ENCODE results near the gene MAPK4. TPM values are rescaled to one million over a fixed set of nuclear protein-coding genes. Genes with fewer than 3 reads are reported as not detected.

Gene MAPK4
- total RNA-seq, 8 experiments from 2014 or later = 0.46 to 13.1 (median 10.6) TPM

DNA sequence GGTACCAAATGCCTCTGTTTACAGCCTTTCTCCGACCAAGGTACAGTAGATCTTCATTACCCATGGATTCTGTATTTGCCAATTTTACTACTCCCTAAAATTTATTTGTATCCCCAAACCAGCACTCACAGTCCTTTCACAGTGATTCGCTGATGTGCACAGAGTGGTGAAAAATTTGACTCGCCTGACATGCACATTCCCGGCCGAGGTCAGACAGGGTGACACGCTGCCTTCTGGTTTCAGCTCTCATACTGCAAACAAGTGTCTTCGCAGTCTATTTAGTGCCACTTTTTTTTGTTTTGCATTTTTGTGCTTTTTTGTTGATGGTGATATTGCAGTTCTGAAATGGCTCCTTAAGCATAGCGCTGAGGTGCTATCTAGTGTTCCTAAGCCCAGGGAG is 71.0 kb downstream of the MAPK4 start:
- no peak for ATAC-seq (replicated peaks in 6 of 8)
- no peak overlapping the region for H3K4me3 ChIP-seq
- H3K4me1 ChIP-seq (replicated peaks in 1 of 2) = peaks cover 0 to 5% of the 10 kb centered on the region in 2 donors
- in situ Hi-C loops (cut with MboI; ENCODE audit: low pct_unique_long_range_greater_than_20kb in 2 of 9, low sequenced_read_pairs in 9 of 9, unreplicated experiment in 9 of 9) = loop anchor here in 1 of 9 experiments (25.0 kb wide), 1 partner anchor 106 kb away; no protein-coding TSS in a partner anchor
- H3K27ac ChIP-seq = no peak overlapping the region
- WGBS, 10 experiments = 62 to 100% (median 93%) methylated on average over 3 to 8 of the region's 8 CpGs; no CpG with 5 or more reads in 3 of the 10 experiments

DNA sequence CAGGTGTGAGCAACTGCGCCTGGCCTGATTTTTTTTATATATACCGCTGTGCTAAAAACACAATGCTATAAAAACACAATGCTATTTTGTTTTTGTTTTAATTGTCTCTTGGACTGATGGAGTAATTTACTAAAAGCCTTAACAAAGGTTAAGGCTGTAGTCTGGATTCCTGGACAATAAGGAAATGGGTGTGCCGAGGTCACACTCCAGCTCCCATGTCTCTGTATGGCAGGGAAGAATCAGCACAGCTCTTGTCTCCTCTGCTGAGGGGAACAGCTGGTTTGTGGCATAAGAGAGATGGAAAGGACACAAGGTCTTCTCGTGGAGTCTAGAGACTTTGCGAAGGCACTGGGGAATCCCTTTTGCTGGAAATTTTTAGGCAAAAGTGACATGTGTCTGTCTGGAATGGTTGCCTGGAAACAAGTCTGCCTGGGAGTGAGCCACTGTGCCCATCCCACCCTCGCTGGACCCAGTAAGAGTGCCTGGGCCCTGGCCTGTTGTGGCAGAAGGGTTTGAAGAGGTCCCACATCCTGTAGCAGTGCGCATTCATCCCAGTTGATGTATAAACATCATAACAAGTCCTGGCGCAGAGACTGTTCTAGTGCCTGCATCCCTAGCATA is 73.1 kb downstream of the MAPK4 start:
- in situ Hi-C loops (cut with MboI; ENCODE audit: low pct_unique_long_range_greater_than_20kb in 2 of 9, low sequenced_read_pairs in 9 of 9, unreplicated experiment in 9 of 9) = loop anchor here in 1 of 9 experiments (25.0 kb wide), 1 partner anchor 104 kb away; no protein-coding TSS in a partner anchor
- H3K4me3 ChIP-seq = no peak overlapping the region
- no peak for ATAC-seq (replicated peaks in 6 of 8)
- 0 to 100% (median 70%) methylated on average over 1 to 6 of the region's 8 CpGs; no CpG with 5 or more reads in 1 of the 10 experiments for WGBS, 10 experiments
- H3K4me1 ChIP-seq (replicated peaks in 1 of 2) = peaks cover 0 to 5% of the 10 kb centered on the region in 2 donors
- no peak overlapping the region for H3K27ac ChIP-seq

DNA sequence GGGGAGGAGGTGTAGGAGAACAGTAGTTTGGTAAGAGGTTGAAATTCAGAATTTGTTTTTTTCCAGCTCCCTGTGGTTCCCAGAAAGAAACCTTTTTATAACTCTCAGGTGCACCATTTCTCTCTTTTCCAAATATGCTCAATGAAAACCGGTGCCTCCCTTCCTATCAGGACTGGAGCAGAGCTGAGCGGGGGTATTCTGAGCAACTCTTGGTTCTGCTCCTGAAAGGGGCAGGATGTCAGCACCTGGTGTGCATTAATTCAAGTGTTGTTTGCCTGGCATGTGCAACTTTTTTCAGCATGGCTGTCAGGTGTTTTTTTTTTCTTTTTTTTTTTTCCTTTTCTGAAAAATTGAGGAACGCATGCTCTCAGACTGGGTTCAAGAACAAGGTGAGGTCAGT is 74.1 kb downstream of the MAPK4 start:
- Histone ChIP-seq H3K4me3 (no peak overlapping the region), H3K27ac (no peak overlapping the region), H3K4me1 (replicated peaks in 1 of 2) (peaks cover 0 to under 1% of the 10 kb centered on the region in 2 donors)
- no peak for ATAC-seq (replicated peaks in 6 of 8)
- WGBS, 10 experiments = 33 to 100% (median 85%) methylated on average over 1 to 3 of the region's 3 CpGs; no CpG with 5 or more reads in 2 of the 10 experiments
- in situ Hi-C loops (cut with MboI; ENCODE audit: low pct_unique_long_range_greater_than_20kb in 2 of 9, low sequenced_read_pairs in 9 of 9, unreplicated experiment in 9 of 9) = loop anchor here in 1 of 9 experiments (25.0 kb wide), 1 partner anchor 103 kb away; no protein-coding TSS in a partner anchor

DNA sequence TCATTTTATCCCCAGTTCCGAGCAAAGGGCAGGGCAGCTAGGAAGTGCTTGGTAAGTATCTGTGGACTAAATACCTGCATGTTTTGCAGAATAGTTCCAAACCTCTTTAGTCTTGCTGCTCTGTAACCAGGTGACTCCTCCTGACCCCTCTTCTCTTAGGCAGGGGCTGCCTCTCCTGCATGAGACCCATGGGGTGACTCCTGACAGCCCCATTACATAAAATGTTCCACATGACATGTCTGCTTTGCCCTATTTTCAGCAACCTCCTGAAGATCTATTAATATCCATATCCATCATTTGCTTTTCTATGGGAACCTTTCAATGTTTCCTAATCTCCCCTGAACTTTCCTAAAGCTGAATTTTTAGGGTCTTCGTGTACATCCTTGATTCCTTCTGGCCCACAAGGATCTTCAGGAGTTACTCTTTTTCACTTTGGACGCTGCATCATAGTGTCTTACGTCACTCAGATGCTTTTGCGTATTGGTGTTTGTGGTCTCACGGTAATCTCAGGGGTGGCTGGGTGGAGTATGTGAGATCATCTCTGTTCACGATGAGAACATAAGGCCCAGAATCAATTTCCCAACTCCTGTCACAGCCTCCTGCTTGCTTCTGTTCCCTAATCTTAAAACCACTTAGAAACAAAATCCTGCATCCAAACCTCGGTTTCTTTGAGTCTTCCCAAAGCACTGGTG is 76.6 kb downstream of the MAPK4 start:
- in situ Hi-C loops (cut with MboI; ENCODE audit: low pct_unique_long_range_greater_than_20kb in 2 of 9, low sequenced_read_pairs in 9 of 9, unreplicated experiment in 9 of 9) = loop anchor here in 1 of 9 experiments (25.0 kb wide), 1 partner anchor 101 kb away; no protein-coding TSS in a partner anchor
- Histone ChIP-seq H3K4me3 (no peak overlapping the region), H3K4me1 (replicated peaks in 1 of 2) (no peaks in the 10 kb centered on the region), H3K27ac (no peak overlapping the region)
- 16 to 96% (median 79%) methylated on average over 1 to 7 of the region's 8 CpGs for WGBS, 10 experiments
- ATAC-seq (replicated peaks in 6 of 8) = peak in 1 of 8 experiments; percentile 7

DNA sequence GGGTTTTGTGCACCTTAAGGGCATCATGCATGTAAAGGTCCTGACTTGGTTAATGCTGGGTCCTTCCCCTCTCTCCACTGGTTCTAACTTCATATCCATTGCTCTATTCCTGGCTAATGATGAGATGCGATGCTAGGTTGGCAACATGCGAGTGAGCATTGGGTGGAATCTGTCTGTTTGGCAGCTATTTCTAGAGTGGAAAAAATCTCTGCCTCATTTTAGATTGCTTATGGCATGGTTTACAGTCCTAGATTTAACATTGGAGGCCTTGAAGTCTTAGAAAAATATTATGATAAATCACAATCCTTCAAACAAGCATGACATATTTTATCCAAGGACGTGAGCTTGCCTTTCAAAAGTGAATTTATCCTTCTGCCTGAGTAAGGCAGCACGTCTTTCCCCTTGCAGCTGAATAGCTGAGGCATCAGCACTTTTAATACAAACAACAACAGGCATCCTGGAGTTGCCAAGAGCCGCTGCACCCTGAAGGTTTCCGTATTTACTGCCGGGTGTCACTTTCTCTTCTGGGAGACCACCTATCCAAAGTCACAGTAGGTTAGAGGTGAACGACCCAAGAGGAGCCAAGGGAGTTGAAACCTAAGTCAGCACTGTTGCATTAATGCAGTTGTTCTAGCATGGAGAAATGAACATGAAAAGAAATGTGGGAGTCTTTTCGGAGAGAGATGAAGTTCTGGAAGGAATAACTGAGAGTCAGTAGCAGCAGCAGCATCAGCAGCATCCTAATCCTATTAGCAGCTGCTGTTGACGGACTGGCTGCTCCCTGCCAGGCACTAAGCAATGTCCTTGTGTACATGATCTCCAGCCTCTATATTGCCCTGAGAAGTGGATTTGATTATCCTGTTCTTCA is 78.4 kb downstream of the MAPK4 start:
- peak in 1 of 8 experiments; percentile 24 for ATAC-seq (replicated peaks in 6 of 8)
- Histone ChIP-seq H3K4me3 (no peak overlapping the region), H3K4me1 (replicated peaks in 1 of 2) (no peaks in the 10 kb centered on the region), H3K27ac (no peak overlapping the region)
- WGBS, 10 experiments = 31 to 93% (median 60%) methylated on average over 1 to 7 of the region's 10 CpGs; no CpG with 5 or more reads in 1 of the 10 experiments
- in situ Hi-C loops (cut with MboI; ENCODE audit: low pct_unique_long_range_greater_than_20kb in 2 of 9, low sequenced_read_pairs in 9 of 9, unreplicated experiment in 9 of 9) = loop anchor here in 1 of 9 experiments (25.0 kb wide), 1 partner anchor 99 kb away; no protein-coding TSS in a partner anchor

DNA sequence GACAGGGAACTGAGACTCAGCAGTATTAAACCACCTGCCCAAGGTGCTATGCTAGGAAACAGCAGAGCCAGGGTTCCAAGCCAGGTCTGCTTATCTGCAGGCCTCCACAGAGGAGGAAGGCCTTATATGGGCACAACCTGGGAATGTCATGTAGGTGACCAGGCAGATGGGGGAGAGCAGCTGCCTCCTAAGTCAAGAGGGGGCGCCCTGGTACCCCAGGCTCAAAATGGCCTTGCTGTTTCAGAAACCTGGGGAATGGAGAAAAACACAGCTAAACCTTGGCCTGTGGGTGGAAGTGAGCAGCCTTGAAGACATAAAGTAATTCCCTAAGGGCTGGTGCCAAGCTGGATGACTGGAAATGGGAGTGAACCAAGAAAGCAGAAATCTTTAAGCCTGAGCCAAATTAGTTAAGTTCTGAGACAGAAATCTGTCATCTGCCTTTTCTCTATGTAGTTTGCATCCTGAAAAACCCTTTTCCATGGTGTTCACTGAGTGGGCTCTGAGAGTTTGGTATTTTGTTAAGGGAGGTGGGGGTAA is 79.1 kb downstream of the MAPK4 start:
- in situ Hi-C loops (cut with MboI; ENCODE audit: low pct_unique_long_range_greater_than_20kb in 2 of 9, low sequenced_read_pairs in 9 of 9, unreplicated experiment in 9 of 9) = loop anchor here in 1 of 9 experiments (25.0 kb wide), 1 partner anchor 98 kb away; no protein-coding TSS in a partner anchor
- Histone ChIP-seq H3K4me1 (replicated peaks in 1 of 2) (no peaks in the 10 kb centered on the region), H3K27ac (no peak overlapping the region), H3K4me3 (no peak overlapping the region)
- ATAC-seq (replicated peaks in 6 of 8) = peak in 2 of 8 experiments; percentile 48 to 50
- no CpG with 5 or more reads among the region's 1 CpG for WGBS, 10 experiments

DNA sequence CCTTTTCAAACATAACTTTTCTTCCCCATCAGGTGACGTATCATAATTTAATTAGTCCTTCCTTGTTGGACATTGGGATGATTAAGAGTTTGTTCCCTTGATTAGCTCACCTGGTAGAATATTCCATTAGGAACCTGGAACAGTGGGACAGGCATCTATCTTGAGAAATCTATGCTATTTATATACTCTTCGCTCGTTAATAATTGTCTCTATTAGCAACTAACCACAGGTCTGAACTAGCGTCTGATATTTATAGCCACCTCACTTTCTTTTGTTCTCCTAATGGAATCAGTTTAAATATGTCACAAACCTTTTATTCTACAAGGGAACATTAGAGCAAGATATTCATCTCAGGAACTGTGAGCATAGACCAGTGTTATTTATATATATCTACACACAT is 79.8 kb downstream of the MAPK4 start:
- in situ Hi-C loops (cut with MboI; ENCODE audit: low pct_unique_long_range_greater_than_20kb in 2 of 9, low sequenced_read_pairs in 9 of 9, unreplicated experiment in 9 of 9) = loop anchor here in 1 of 9 experiments (25.0 kb wide), 1 partner anchor 98 kb away; no protein-coding TSS in a partner anchor
- no peak overlapping the region for H3K27ac ChIP-seq
- 25 to 100% (median 87%) methylated on average over 2 to 4 of the region's 4 CpGs for WGBS, 10 experiments
- no peak overlapping the region for H3K4me3 ChIP-seq
- peaks cover 0 to 3% of the 10 kb centered on the region in 2 donors for H3K4me1 ChIP-seq (replicated peaks in 1 of 2)
- ATAC-seq (replicated peaks in 6 of 8) = peak in 5 of 8 experiments; percentile 27 to 65 (median 39)

GRCh38 chr18:50642439-50642838 is 82.6 kb downstream of the MAPK4 start:
- WGBS, 10 experiments = 17 to 100% (median 90%) methylated on average over 1 to 2 of the region's 2 CpGs; no CpG with 5 or more reads in 5 of the 10 experiments
- no peak for ATAC-seq (replicated peaks in 6 of 8)
- in situ Hi-C loops (cut with MboI; ENCODE audit: low pct_unique_long_range_greater_than_20kb in 2 of 9, low sequenced_read_pairs in 9 of 9, unreplicated experiment in 9 of 9) = loop anchor here in 1 of 9 experiments (25.0 kb wide), 1 partner anchor 95 kb away; no protein-coding TSS in a partner anchor
- Histone ChIP-seq H3K27ac (no peak overlapping the region), H3K4me1 (replicated peaks in 1 of 2) (peaks cover 0 to 4% of the 10 kb centered on the region in 2 donors), H3K4me3 (no peak overlapping the region)

DNA sequence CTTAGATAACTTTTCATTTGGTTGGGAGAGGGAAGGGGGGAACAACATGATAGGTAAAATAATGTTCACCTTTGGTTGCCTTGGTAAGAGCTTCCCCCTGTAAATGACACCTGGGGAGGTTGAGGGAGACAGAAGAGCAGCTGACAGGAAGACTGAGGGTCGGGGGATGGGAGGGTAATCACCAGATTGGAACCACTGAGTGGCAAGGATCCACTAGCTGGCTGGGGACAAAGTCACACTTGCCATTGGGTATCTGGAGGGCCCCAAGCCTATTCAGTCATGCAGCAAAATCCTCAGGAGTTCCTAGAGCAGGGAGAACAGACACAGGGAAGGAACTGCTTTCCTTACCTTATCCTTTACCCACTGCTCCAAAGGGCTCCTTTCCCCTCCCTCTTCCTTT is 84.3 kb downstream of the MAPK4 start:
- in situ Hi-C loops (cut with MboI; ENCODE audit: low pct_unique_long_range_greater_than_20kb in 2 of 9, low sequenced_read_pairs in 9 of 9, unreplicated experiment in 9 of 9) = loop anchor here in 1 of 9 experiments (25.0 kb wide), 1 partner anchor 93 kb away; no protein-coding TSS in a partner anchor
- 20 to 100% methylated on average over 1 of the region's 1 CpG; no CpG with 5 or more reads in 8 of the 10 experiments for WGBS, 10 experiments
- H3K4me3 ChIP-seq = no peak overlapping the region
- peaks cover 0 to 4% of the 10 kb centered on the region in 2 donors for H3K4me1 ChIP-seq (replicated peaks in 1 of 2)
- H3K27ac ChIP-seq = no peak overlapping the region
- ATAC-seq (replicated peaks in 6 of 8) = no peak

DNA sequence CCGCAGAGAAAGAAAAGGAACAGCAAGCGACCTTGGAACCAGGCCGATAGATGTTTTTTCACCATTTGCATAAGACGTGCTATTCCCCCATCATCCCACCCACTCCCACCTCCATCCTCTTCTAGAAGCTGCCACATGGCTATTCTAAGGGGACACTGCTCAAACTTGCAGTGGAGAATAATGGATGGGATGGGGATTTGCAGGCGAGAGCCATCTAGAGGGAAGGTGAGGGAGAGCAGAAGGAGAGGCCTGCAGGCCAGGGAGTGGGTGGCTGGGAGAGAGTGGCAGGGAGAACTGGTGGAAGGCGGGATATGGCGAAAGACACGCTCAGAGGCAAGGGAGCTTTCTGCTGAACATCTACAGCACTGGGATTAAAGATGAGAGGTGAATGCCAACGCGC is 84.9 kb downstream of the MAPK4 start:
- Histone ChIP-seq H3K4me3 (no peak overlapping the region), H3K4me1 (replicated peaks in 1 of 2) (peaks cover 0 to 4% of the 10 kb centered on the region in 2 donors), H3K27ac (no peak overlapping the region)
- WGBS, 10 experiments = 20 to 97% (median 57%) methylated on average over 1 to 5 of the region's 10 CpGs; no CpG with 5 or more reads in 2 of the 10 experiments
- in situ Hi-C loops (cut with MboI; ENCODE audit: low pct_unique_long_range_greater_than_20kb in 2 of 9, low sequenced_read_pairs in 9 of 9, unreplicated experiment in 9 of 9) = loop anchor here in 1 of 9 experiments (25.0 kb wide), 1 partner anchor 92 kb away; no protein-coding TSS in a partner anchor
- peak in 6 of 8 experiments; percentile 27 to 79 (median 58) for ATAC-seq (replicated peaks in 6 of 8)

GRCh38 chr18:50647237-50647636 is 87.3 kb downstream of the MAPK4 start:
- peaks cover 0 to 4% of the 10 kb centered on the region in 2 donors for H3K4me1 ChIP-seq (replicated peaks in 1 of 2)
- in situ Hi-C loops (cut with MboI; ENCODE audit: low pct_unique_long_range_greater_than_20kb in 2 of 9, low sequenced_read_pairs in 9 of 9, unreplicated experiment in 9 of 9) = loop anchor here in 1 of 9 experiments (25.0 kb wide), 1 partner anchor 90 kb away; no protein-coding TSS in a partner anchor
- WGBS, 10 experiments = 37 to 91% (median 78%) methylated on average over 1 to 7 of the region's 7 CpGs
- ATAC-seq (replicated peaks in 6 of 8) = no peak
- no peak overlapping the region for H3K27ac ChIP-seq
- no peak overlapping the region for H3K4me3 ChIP-seq

DNA sequence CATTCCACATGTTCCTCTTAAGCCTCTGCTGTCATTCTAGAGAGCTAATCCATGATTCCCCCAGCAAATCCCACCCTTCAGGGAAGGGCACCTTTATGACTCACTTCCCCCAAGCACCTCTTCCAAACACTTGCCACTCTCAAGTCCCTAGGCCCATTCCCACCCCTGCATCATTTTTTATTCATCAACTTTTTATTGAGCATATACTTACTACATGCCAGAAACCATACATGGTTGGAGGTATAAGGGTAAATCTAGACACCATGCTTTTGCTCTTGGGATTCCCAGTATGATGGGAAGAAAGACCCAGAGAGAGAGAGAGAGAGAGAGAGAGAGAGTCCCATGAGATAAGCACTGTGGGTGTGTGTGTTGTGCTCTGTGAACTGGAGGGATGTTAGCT is 87.9 kb downstream of the MAPK4 start:
- in situ Hi-C loops (cut with MboI; ENCODE audit: low pct_unique_long_range_greater_than_20kb in 2 of 9, low sequenced_read_pairs in 9 of 9, unreplicated experiment in 9 of 9) = loop anchor here in 1 of 9 experiments (25.0 kb wide), 1 partner anchor 90 kb away; no protein-coding TSS in a partner anchor
- peaks cover 0 to 4% of the 10 kb centered on the region in 2 donors for H3K4me1 ChIP-seq (replicated peaks in 1 of 2)
- H3K27ac ChIP-seq = no peak overlapping the region
- ATAC-seq (replicated peaks in 6 of 8) = no peak
- H3K4me3 ChIP-seq = no peak overlapping the region

Measured in motor neuron (in vitro differentiated cells).